Right renal pelvis (tissue), 4 donors: ENCODE data around the gene TMEM178B. TPM values are rescaled to one million over a fixed set of nuclear protein-coding genes. Genes with fewer than 3 reads are reported as not detected.

Experiments used
- DNase-seq, 4 donors: peaks; one replicate each; pipeline ENCODE4 v3.0.0-alpha.2; 2013; ENCODE audit warnings: low read depth in 4 of 4, low spot score in 3 of 4, missing footprints in 1 of 4
- polyA plus RNA-seq, 4 donors: library from polyadenylated mRNA; unstranded; fragments of 120-200 nt; gene quantifications; one replicate each; pipeline ENCODE4 v1.2.1, GENCODE V29; 2013; ENCODE audit not compliant: insufficient read length in 4 of 4

Gene TMEM178B
- polyA plus RNA-seq, 4 donors: 0.19 to 0.56 (median 0.40) TPM

- no peak for DNase-seq
These were observed 416.6 kb downstream of the TMEM178B start for GRCh38 chr7:141490474-141490873.

- no peak for DNase-seq
These were observed 421.2 kb downstream of the TMEM178B start for GRCh38 chr7:141495057-141495456.

GRCh38 chr7:141497391-141497790 is 423.5 kb downstream of the TMEM178B start:
- no peak for DNase-seq

- no peak for DNase-seq
These were observed 426.7 kb downstream of the TMEM178B start for GRCh38 chr7:141500608-141501007.

GRCh38 chr7:141501451-141501850 is 427.6 kb downstream of the TMEM178B start:
- DNase-seq: no peak

- DNase-seq: no peak
These were observed 437.4 kb downstream of the TMEM178B start for GRCh38 chr7:141511316-141511675.

- peak in 1 of 4 donors; percentile 4 for DNase-seq
These were observed 438.0 kb downstream of the TMEM178B start for GRCh38 chr7:141511676-141512396.

GRCh38 chr7:141512597-141512996 is 438.7 kb downstream of the TMEM178B start:
- DNase-seq: no peak

- DNase-seq: no peak
These were observed 439.9 kb downstream of the TMEM178B start for GRCh38 chr7:141513720-141514119.

GRCh38 chr7:141515941-141516340 is 442.1 kb downstream of the TMEM178B start:
- DNase-seq: no peak

- DNase-seq: no peak
These were observed 445.8 kb downstream of the TMEM178B start for GRCh38 chr7:141519623-141520022.

GRCh38 chr7:141522657-141523342 is 448.9 kb downstream of the TMEM178B start:
- DNase-seq: no peak

GRCh38 chr7:141525973-141526514 is 452.2 kb downstream of the TMEM178B start:
- no peak for DNase-seq

- no peak for DNase-seq
These were observed 453.2 kb downstream of the TMEM178B start for GRCh38 chr7:141527076-141527475.

GRCh38 chr7:141528399-141528798 is 454.5 kb downstream of the TMEM178B start:
- no peak for DNase-seq

Other genes with a start within 250 kb of the TMEM178B start
- gene BRAF, start 149.1 kb upstream of the TMEM178B start, polyA plus RNA-seq: 10 to 100 TPM; 23.3 to 28.6 (median 26.1) TPM
- 10 to 100 TPM; 83.8 to 89.7 (median 87.3) TPM for gene MRPS33, start 59.1 kb upstream of the TMEM178B start, polyA plus RNA-seq